Stimulated activated CD8-positive, alpha-beta memory T cell treated with anti-CD3 and anti-CD28 coated beads, Interleukin-12 subunit alpha, Interleukin-12 subunit beta, amount 100 ng/mL, for 24 hours (primary cell): ENCODE results near the gene CTNNB1.

ENCODE experiments used
- DNase-seq: peaks from one replicate; pipeline ENCODE4 v3.0.0-alpha.2; 2020; ENCODE audit errors: extremely low read depth

The CTNNB1 gene

DNA sequence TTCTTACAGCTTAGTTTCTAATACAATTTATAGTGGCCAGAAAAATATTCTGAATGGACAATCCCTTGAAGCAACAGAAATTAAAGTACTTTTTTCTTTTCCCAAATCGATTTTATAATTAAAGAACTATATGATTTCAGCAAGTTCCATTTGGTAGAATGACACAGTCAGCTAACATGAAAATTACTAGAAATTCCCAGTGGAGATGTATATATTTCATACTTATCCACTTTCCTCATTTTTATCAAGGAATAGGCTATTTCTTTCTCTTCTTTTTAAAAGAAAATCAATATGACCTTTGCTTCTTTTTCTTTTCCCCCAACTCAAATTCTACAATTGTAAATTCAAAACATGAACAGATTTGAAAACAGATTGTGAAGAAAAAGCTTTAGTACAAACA, 6.4 kb upstream of the CTNNB1 start:
- no peak for DNase-seq

GRCh38 chr3:41193794-41194539, 5.3 kb upstream of the CTNNB1 start:
- DNase-seq = no peak

DNA sequence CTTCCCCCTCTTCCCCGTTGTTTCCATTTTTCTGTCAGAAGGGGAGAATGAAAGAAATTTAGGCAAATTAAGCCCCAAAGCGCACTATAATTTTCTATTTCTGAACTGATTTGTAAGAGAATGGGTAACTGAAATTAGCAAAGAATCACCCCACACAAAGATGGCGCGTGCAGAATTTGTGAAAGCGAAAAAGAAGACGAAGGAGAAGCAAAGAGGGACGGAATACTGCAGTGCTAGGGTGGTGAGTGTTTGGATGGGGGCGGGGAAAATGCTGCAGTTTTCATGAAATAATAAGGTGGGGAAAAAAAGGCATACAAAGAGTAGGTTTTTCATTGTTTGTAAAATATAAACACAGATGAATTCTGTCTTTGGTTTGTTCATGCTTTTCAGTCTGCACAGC, 4.6 kb upstream of the CTNNB1 start:
- DNase-seq = no peak

GRCh38 chr3:41195946-41196345, 3.4 kb upstream of the CTNNB1 start:
- DNase-seq = no peak

DNA sequence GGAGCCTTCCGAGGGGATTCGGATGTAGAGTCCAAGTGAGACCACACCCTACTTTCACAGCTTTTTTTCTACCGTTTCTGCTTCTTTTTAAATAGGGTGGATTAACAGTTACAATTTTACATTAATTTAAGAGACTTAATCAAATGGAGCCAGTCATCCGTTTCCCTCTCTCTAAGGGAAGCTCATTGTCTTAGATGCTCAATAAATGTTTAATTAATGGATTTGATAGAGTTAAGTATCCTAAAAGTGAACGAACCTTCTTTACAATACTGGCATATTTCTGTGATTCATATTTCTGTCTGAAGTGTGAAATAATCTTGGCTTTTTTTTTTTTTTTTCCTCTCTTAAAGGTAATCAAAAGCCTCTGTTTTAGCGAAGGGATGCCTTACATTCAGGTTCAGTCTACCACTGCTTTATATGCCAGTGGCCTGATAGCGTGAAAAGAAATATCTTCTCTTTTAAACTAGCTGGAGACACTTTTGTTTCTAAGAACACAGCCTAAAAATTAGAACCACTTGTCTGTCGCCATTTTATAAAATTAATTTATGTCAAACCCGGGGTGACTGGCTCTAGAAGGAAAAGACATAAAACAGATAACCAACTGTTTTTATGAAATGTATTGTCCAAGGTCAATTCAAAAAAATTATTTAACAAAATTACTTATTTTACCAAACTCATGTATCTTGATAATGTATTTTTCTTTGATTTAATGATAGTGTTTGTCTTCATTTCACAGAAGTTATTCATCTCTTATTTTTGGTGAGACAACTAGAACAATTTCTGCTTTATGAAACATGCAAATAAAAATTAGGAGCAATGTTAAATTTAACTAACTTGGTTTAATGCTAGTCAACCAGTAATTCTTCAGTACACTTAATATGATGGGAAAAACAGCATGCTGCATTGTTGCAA, 2.5 kb upstream of the CTNNB1 start:
- DNase-seq = no peak

GRCh38 chr3:41198046-41198445, 1.3 kb upstream of the CTNNB1 start:
- DNase-seq = no peak

- no peak for DNase-seq
Observed at GRCh38 chr3:41198526-41198925, 779 bp upstream of the CTNNB1 start.

DNA sequence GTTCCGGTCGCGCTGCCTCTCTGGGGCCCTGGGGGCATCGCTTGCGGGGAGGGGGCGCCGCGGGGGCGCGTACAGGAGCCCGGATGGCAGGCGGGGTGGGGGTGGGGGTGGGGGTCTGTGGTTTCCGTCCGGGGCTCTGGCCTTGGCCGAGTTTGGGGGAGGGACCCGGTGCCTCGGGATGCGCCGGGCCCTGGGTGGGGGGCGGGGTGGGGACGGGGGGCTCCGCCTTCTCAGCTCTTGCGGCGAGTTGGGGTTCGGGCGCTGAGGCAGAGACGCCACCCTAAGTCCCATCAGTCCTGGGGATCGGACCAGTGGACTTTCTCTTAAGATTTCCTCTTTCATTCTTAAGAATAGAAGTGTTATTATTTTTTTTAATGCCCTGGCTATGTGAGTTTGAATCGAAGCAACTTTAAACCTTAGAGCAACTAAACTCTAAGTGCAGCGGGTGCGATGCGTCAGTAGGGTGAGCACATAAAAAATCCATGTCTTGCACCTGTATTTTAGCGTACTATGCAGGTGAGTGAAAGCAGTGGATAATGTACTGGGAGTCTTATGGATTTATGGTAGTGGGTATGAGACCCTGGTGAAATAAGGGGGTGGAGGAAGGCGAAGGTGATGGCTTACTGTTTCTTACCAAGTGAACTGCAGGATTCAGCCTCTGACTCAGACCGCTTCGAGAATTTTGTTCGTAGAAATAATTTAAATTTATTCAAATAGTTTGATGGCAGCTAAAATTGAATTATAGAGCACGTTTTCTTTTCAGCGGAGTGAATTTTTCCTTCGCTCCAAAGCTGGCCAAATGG, 762 bp downstream of the CTNNB1 start:
- DNase-seq = no peak

- no peak for DNase-seq
Observed at GRCh38 chr3:41200669-41201021, 1.3 kb downstream of the CTNNB1 start.

- DNase-seq = no peak
Observed at GRCh38 chr3:41202075-41202833, 2.9 kb downstream of the CTNNB1 start.

DNA sequence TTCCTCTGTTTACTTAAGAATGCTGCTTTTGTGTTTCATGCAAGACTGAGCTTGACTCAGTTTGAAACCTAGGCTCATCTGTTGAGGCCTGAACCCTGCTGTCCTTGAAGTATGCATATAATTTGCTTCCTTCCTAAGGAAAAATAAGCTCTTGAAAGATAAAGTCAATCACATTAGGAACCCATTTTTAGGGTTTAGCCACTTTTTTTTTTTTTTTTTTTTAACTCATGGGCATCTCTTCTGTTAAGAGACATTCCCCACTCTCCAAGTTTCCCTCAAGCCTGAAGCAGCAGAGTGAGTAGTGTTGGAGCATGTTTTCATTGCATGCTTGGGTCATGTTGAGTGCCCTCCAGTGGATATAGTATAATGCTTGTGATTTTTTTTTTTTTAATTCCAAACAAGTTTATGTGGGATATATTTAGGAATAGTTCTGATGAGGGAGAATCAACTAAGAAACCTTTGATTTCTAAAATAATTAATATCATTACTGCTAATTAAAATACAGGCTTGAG, 3.6 kb downstream of the CTNNB1 start:
- no peak for DNase-seq

GRCh38 chr3:41204369-41204768, 5.1 kb downstream of the CTNNB1 start:
- DNase-seq = no peak

DNA sequence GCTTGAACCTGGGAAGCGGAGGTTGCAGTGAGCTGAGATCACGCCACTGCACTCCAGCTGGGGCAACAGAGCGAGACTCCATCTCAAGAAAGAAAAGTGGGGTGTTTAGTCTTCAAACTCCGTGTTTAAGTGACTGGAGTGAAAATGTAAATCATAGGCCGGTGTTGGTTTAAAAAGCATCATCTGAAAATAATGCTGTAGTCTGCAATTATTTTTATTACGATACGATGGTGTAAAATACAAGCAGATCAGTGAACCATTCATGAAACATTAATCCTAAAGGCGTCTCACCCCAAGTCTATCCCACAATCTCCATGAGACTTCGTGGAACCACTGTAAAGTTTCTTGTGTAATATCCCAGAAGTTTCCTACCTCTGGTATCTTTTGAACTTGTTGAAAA, 6.3 kb downstream of the CTNNB1 start:
- DNase-seq = no peak

GRCh38 chr3:41207355-41207754, 8.1 kb downstream of the CTNNB1 start:
- DNase-seq = no peak

GRCh38 chr3:41208507-41209220, 9.4 kb downstream of the CTNNB1 start:
- DNase-seq = no peak

GRCh38 chr3:41209646-41210045, 10.3 kb downstream of the CTNNB1 start:
- no peak for DNase-seq

GRCh38 chr3:41210966-41211365, 11.7 kb downstream of the CTNNB1 start:
- no peak for DNase-seq

DNA sequence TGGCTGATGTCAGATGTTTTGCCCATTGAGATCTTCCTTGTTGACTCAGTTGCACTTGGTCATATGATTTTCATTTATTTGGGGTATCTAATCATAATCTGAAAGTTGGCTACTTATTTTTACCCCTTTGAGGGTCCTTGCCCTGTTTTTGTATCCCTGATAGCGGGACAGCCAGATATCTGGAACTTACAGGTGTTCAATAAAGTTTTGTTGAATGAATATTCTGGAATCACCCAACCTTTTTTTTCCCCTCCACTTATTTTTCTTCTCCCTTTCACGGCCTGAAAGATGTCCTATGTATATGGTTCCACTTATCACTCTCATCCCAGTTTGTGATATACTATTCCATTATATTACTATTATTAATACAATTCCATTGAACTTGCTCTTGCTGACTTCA, 12.8 kb downstream of the CTNNB1 start:
- no peak for DNase-seq

- no peak for DNase-seq
Observed at GRCh38 chr3:41213588-41213987, 14.3 kb downstream of the CTNNB1 start.

GRCh38 chr3:41216422-41216821, 17.1 kb downstream of the CTNNB1 start:
- DNase-seq = no peak

GRCh38 chr3:41216993-41217392, 17.7 kb downstream of the CTNNB1 start:
- no peak for DNase-seq
